Measurements from ENCODE around the gene PDE10A.

DNA sequence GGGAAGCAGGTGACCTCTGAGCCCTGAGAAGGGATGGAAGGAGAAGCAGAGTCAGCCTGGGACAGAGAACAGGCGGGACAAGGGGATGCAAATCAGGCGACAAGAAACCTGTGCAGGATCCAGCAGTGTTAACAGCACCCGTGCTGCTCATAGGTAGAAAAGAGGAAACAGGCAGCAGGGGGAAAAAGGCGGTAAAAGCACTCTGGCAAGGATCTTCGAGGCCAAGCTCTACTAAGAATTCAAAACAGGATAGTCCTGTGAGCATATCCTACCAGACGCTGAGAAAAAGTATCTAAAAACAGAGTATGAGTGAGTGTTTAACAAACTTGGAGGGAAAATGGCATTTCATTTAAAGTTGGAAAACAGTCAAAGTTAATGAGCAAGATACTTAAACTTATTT lies 370.4 kb downstream of the PDE10A start:
- TF ChIP-seq CTCF (IDR thresholded peaks at IDR 0.05) (no peak), EP300 (IDR thresholded peaks at IDR 0.05) (no peak), POLR2A (IDR thresholded peaks at IDR 0.05) (no peak)

Measured in suprapubic skin (tissue), 3 donors.